Omental fat pad (tissue), 4 donors: ENCODE data around the gene TBXAS1. TPM values are rescaled to one million over a fixed set of nuclear protein-coding genes. Genes with fewer than 3 reads are reported as not detected.

Experiments used
- ATAC-seq: fragments of 150-250 bp; one replicate; pipeline ENCODE4 v1.9.1; 2016; ENCODE audit warnings: mild to moderate bottlenecking, moderate library complexity; ENCODE audit not compliant: low FRiP score
- DNase-seq: peaks from one replicate; pipeline ENCODE4 v3.0.0-alpha.2; 2019; ENCODE audit warnings: low spot score
- total RNA-seq, 4 donors: library from RNA; depleted of rRNA; stranded (reverse); fragments of >200 nt; gene quantifications; one replicate each; pipeline ENCODE4 v1.1.0, GENCODE V29; 2016
- TF ChIP-seq, protein P1 (sequence below), 3 donors: fragments of 450-650 bp; IDR thresholded peaks; one replicate each; pipeline ENCODE4 v1.5.1; 2016 to 2017; ENCODE audit warnings: antibody characterized with exemption in 3 of 3, mild to moderate bottlenecking in 3 of 3, moderate library complexity in 2 of 3

Gene TBXAS1
- total RNA-seq, 4 donors from 2014 or later, result 22.2 to 63.4 (median 48.6) TPM

DNA sequence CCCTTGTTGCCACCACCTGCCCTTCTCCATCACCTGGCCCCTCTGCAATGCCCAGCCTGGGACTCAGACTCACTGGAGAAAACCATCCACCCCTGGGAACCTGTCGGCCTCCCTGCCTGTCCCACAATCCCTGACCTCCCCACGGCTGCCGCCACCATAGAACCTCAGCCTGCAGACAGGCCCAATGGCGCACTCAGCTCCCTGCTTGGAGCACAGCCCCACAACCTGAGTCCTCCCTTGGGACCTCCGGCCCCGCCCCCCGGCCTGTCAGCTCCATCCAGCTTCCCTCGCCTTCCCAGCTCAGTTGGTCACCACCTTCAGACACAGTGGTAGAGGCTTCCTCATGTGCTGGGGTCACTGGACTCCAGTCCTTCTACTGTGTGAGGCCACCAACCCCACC lies 192.5 kb downstream of the TBXAS1 start:
- no peak for DNase-seq
- ATAC-seq, result no peak
- TF ChIP-seq, protein P1, sequence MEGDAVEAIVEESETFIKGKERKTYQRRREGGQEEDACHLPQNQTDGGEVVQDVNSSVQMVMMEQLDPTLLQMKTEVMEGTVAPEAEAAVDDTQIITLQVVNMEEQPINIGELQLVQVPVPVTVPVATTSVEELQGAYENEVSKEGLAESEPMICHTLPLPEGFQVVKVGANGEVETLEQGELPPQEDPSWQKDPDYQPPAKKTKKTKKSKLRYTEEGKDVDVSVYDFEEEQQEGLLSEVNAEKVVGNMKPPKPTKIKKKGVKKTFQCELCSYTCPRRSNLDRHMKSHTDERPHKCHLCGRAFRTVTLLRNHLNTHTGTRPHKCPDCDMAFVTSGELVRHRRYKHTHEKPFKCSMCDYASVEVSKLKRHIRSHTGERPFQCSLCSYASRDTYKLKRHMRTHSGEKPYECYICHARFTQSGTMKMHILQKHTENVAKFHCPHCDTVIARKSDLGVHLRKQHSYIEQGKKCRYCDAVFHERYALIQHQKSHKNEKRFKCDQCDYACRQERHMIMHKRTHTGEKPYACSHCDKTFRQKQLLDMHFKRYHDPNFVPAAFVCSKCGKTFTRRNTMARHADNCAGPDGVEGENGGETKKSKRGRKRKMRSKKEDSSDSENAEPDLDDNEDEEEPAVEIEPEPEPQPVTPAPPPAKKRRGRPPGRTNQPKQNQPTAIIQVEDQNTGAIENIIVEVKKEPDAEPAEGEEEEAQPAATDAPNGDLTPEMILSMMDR (IDR thresholded peaks at IDR 0.05), result no peak

DNA sequence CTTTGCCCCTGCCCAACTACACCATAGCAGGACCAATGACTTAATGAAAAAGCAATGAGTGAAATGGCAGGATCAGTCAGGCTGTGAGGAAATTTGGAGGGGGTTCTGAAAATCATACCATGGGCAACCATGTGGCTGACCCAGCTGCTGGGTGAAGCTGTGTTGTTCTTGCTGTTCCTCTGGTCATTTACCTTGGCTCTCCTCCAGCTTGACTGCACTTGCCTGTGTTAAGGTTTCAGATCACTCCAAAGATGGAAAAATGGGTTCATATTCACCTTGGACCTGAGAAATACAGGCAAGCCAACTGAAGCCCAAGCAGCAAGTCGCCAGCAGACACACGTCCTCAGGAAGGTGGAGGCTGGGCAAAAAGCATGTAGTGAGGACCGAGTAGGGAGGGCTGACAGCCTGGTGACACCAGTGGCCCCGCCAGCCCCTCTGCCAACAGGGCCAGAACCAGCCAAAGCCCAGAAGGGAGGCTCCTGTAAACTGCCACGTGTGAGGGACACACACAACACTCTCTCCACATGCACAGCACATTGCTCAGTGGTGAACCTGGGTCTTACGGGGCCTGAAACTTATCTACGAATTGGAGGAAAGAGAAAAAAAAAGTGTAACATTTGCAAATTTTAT lies 193.6 kb downstream of the TBXAS1 start:
- DNase-seq (no peak), ATAC-seq (no peak)
- TF ChIP-seq, protein P1 (IDR thresholded peaks at IDR 0.05), result no peak

DNA sequence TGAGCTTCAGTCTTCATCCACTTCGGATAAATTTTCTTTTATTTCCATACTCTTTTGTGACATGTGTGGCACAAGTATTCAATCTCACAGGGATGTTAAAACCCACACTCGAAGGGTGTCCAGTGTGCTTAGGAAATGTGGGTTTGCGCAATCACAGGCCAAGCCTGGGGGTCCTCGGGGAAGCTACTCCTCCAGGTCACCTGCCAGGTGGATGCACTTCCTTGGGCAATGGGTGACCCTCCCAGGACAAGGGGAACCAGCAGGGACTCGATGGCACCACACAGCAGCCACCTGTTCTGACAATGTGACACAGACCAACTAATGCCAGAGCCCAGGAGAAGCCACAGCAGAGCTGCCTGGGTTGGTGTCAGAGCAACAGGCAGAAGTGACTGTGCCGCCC lies 194.7 kb downstream of the TBXAS1 start:
- DNase-seq, result no peak
- TF ChIP-seq, protein P1 (IDR thresholded peaks at IDR 0.05), result no peak
- ATAC-seq, result no peak

DNA sequence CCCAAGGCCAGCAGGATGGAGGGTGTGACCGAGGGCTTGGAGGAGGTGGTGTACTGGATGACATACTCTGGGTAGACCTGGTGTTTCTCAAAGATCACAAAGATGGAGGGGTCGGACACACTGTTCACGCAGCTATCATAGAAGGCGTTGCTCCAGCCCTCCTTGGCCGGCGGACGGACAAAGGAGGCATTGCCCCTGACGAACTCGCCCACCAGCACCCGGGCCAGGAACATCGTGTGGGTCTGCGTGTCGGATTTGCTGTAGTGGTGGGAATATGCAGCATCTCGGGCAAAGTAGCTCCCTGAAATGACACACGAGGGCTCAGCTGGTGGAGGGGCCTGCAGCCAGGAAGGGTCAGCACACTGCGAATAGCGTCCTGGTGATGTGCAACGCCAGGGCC lies 195.5 kb downstream of the TBXAS1 start:
- TF ChIP-seq, protein P1 (IDR thresholded peaks at IDR 0.05), result no peak
- DNase-seq (no peak), ATAC-seq (no peak)

DNA sequence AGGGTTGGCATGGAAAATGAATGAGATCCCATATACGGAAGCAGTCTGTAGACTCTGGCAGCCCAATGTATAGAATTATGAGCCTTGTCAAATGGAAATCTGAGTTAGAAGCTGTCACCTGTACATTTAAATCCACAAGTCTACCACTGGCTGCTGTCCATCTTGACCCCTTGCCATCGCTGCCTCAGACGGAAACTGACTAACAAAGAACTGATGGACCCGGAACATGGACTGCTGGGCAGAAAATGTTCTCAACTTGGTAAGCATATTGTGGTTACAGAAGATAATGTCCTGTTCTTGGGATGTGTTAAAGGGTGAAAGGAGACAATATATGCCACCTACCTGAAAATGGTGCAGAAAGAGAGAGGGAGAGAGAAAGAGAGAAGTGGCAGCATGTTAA lies 196.2 kb downstream of the TBXAS1 start:
- no peak for DNase-seq
- TF ChIP-seq, protein P1 (IDR thresholded peaks at IDR 0.05), result no peak
- ATAC-seq, result no peak

DNA sequence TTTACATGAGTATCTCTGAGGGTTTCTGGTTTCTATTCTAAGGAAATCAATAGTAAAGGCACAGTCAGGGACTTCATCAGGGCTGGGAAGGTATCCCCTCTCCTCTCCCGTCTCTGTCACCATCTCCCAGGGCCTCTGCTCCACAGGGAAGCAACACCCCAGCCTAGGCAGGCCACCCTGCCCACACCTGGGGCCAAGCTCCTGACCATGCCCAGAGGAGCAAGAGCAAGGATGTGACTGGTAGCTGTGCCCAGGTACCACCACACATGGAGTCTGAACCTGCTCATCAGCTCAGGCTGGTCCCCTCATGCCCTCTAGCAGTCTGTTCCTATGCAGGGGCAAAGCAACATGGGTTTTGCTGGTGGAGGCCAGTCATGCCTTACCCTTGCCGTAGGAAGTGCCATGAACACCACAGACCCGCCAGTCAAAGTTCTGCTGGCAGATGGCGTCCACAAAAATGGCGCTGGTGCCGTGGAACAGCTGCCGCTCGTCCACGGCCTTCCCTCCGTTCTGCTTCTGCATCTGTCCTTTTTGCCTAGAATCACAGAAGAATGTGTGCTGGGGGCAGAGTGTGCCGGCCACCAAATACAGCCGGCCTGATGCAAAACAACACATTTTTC lies 196.9 kb downstream of the TBXAS1 start:
- ATAC-seq (no peak), DNase-seq (no peak)
- TF ChIP-seq, protein P1 (IDR thresholded peaks at IDR 0.05), result no peak

DNA sequence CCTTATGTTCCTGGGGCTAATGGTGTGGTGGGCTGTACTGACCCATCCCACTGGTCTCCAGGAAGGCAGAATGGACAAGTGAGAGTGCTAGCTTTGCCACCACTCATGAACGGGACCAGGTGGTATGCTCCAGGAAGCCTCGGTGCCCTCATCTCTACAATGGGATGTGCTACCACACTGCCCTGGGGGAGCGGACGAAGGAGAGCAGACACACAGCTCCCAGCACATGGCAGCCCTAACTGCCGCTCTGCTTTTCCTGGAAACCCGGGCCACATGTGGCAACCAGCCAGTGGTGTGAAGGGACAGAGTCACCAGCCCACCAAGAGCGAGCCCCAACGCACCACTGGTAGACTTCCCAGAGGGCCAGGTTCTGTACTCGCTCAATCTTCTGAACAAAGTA lies 197.9 kb downstream of the TBXAS1 start:
- ATAC-seq (no peak), DNase-seq (no peak)
- TF ChIP-seq, protein P1 (IDR thresholded peaks at IDR 0.05), result no peak
